ENCODE data around the gene ARHGAP15. TPM values are rescaled to one million over a fixed set of nuclear protein-coding genes. Genes with fewer than 3 reads are reported as not detected.

Gene ARHGAP15
- total RNA-seq, 4 donors from 2014 or later = 7.9 to 32.5 (median 20.7) TPM

- TF ChIP-seq CTCF (IDR thresholded peaks at IDR 0.05; ENCODE audit: low read depth) = no peak
These were observed 313.0 kb downstream of the ARHGAP15 start for GRCh38 chr2:143442193-143442592.

GRCh38 chr2:143451642-143452281, 322.5 kb downstream of the ARHGAP15 start:
- TF ChIP-seq CTCF (IDR thresholded peaks at IDR 0.05; ENCODE audit: low read depth) = no peak

GRCh38 chr2:143452817-143453451, 323.7 kb downstream of the ARHGAP15 start:
- TF ChIP-seq CTCF (IDR thresholded peaks at IDR 0.05; ENCODE audit: low read depth) = no peak

GRCh38 chr2:143453981-143454511, 324.8 kb downstream of the ARHGAP15 start:
- TF ChIP-seq CTCF (IDR thresholded peaks at IDR 0.05; ENCODE audit: low read depth) = no peak

GRCh38 chr2:143455317-143455716, 326.1 kb downstream of the ARHGAP15 start:
- TF ChIP-seq CTCF (IDR thresholded peaks at IDR 0.05; ENCODE audit: low read depth) = no peak

- no peak for TF ChIP-seq CTCF (IDR thresholded peaks at IDR 0.05; ENCODE audit: low read depth)
These were observed 329.3 kb downstream of the ARHGAP15 start for GRCh38 chr2:143458258-143459190.

GRCh38 chr2:143460382-143460781, 331.2 kb downstream of the ARHGAP15 start:
- no peak for TF ChIP-seq CTCF (IDR thresholded peaks at IDR 0.05; ENCODE audit: low read depth)
